GM12872 (cell line): ENCODE measurements around the gene RPTOR.

Experiments used
- CTCF ChIP-seq: IDR thresholded peaks from 3 replicates; pipeline ENCODE4 v1.5.1; 2011; ENCODE audit warnings: low read depth, mild to moderate bottlenecking, low read length, moderate library complexity; ENCODE audit not compliant: insufficient read depth

RPTOR gene

DNA sequence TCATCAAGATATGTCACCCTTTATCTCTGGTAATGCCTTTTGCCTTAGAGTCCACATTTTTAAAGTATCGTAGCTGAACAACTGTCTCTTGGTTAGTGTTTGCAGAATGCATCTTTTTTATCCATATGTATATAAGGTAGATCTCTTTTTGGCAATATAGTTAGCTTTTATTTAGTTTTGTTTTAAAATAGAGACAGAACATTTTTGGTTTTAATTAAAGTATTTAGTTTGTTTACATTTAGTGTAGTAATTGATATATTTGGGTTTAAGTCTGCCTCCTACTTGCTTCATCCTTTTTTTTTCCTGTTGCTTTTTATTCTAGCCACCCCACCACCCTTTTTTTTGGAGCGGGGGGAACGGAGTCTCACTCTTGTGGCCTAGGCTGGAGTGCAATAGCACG lies 262.4 kb downstream of the RPTOR start:
- no peak for TF ChIP-seq CTCF

- no peak for TF ChIP-seq CTCF
Measured at GRCh38 chr17:80807882-80808281, 263.2 kb downstream of the RPTOR start.

DNA sequence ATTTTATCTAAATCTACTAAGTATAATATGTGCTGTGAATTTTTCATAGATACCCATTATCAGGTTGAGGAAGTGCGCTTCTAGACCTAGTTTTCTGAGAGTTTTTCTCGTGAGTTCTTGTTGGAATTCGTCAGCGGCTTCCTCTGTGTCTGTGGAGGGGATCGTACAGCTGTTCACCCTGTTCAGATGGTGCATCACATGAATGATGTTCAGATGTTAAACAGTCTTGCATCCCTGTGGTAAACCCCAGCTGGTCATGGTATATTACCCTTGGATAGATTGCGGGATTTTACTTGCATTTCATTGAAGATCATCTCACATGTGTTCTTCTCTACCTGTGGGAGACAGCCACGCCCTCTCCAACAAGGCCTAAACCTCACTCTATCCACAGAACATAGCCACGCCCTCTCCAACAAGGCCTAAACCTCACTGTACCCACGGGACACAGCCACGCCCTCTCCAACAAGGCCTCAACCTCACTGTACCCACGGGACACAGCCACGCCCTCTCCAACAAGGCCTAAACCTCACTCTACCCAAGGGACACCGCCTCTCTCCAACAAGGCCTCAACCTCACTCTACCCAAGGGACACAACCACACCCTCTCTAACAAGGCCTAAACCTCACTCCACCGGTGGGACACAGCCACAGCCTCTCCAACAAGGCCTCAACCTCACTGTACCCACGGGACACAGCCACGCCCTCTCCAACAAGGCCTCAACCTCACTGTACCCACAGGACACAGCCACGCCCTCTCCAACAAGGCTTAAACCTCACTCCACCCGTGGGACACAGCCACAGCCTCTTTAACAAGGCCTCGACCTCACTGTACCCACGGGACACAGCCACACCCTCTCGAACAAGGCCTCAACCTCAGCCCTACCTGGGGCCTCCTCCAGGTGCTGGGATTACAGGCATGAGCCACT lies 266.8 kb downstream of the RPTOR start:
- no peak for TF ChIP-seq CTCF

DNA sequence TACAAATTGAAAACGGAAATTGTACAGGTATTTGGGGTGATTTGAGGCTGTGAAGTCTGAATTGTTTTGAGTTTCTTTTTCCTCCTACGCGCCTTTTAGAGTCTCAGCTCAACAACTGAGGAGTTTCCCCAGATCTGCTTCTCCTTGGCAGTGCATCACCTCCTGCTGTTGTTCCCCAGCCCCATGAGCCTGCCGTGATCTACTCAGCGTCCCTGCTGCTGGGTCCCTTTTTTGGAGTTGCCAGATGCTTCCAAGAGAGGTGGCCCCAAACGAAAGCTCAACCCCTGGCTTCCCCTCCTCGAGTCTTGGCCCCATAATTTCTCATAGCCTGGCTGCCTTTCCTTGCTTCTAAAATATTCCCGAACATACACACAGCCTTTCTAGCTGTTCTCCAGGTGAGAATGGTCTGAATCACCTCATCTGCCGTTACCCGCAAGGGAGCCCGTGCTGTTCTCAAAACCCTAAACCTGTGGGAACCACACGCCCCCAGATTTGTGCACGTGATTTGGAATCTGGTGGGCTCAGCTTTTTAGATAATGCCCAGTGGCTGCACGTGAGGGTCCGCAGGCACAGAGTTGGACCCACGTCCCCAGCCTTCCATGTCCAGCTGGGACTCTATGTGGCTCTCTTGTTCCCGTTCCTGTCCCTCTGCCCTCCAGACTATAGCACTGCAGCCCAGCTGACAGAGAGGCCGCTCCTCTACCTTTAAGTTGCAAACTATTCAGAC lies 267.9 kb downstream of the RPTOR start:
- TF ChIP-seq CTCF = no peak

GRCh38 chr17:80813318-80813717 lies 268.7 kb downstream of the RPTOR start:
- no peak for TF ChIP-seq CTCF

- TF ChIP-seq CTCF = no peak
Measured at GRCh38 chr17:80814491-80814890, 269.9 kb downstream of the RPTOR start.

DNA sequence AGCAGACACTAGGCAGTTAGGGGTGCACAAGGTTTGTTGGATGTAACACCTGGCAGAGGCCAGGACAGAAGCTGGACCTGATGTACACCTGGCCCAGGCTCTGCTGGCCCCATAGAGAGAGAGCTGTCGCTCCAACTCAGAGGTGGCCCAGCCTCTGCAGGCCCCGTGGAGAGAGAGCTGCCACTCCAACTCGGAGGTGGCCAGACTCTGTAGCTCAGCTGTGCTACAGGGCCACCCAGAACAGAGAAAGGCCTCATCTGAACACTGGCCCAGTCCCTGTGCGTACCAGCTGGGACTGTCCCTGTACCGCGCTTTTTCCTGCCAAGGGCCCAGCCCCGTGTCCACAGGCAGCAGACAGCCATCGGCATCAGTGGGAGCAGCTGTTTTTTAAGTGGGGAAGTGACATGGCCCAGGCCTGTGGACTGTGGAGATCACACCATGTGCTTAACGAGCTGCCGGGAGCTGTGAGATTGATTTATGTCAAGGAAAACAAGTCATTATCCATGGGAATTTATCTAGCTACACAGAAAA lies 270.6 kb downstream of the RPTOR start:
- no peak for TF ChIP-seq CTCF
